GM19463 (cell line): ENCODE measurements around the gene SERPINA3.

Experiments
- ATAC-seq: cut with Tn5 transposase; IDR thresholded peaks from one replicate; pipeline ENCODE4 v1.9.1; 2021; ENCODE audit warnings: mild to moderate bottlenecking, moderate library complexity; ENCODE audit not compliant: unreplicated experiment

Gene SERPINA3

DNA sequence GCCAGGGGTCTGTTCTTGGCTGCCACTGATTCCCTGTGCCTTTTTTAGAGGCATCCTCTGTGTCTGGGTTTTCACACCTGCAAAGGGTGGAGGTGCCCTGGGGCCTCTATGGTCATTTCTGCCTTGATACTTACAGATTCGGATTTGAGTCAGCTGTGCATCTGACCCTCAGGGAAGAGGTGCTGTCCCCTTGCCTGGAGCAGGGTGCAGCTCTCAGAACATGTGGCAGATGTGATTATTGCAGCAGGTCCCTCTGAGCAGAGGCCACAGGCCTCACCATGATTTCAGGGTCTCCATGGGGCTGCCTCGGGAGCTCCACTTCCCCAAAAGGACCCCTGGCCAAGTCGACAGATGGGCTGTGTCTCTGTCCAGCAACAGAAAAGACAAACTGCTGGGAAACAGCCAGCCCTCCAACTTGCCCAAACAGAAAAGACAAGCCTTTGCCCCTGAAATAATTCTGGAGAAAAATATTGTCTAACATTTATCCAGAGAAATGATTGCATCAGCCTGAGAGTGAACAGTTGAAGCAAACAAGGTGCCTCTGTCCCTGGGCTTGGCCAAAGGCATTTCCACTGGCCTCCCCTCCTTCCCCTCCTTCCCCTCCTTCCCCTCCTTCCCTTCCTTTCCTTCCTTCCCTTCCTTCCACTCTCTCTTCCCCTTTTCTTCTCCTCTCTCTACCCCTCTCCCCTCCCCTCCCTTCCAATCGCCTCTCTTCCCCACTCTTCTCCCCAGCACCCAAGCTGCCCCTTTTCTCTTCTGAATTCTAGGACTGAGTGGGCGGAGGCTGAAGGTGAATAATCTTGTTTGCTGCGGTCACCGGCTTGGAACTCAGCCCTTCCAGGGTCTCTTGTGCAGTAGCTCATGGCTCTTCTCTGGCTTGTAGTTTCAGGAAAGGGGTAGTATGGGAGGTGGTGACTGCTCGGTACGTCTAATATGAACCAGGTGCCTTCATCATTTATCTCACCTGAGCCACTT, 676 bp downstream of the SERPINA3 start:
- no peak for ATAC-seq

DNA sequence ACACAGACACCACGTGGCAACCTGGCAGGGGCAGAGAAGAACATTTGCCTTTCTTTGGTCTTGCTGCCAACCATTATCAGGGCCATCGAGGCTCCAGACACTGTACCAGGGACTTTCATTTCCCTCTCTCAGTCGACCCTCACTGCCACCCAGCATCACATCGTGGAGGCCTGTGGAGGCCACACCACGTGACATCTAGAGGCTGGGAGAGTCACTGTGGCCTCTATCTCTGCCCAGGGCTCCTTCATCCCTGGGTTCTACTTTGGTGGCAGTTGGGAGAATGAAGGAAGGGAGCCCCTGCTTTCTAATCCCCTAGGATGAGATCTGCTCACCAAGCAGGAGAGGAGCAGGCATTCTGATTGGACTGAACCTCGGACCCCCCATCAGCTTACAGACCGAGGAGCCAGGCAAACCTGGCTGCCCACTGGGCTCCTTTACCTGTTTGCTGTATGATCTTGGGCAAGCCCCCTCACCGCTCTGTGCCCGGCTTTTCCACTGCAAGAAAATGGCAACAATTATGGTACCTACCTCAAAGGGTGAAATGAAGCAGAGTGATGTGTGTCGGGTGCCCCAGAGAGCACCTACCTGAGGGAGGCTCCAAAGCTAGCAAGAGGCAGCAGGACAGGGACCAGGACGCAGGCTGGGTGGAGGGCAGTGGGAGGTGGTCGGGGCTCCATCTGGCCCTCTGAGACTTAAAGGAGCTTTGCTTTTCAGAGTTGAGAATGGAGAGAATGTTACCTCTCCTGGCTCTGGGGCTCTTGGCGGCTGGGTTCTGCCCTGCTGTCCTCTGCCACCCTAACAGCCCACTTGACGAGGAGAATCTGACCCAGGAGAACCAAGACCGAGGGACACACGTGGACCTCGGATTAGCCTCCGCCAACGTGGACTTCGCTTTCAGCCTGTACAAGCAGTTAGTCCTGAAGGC, 1.8 kb downstream of the SERPINA3 start:
- no peak for ATAC-seq

DNA sequence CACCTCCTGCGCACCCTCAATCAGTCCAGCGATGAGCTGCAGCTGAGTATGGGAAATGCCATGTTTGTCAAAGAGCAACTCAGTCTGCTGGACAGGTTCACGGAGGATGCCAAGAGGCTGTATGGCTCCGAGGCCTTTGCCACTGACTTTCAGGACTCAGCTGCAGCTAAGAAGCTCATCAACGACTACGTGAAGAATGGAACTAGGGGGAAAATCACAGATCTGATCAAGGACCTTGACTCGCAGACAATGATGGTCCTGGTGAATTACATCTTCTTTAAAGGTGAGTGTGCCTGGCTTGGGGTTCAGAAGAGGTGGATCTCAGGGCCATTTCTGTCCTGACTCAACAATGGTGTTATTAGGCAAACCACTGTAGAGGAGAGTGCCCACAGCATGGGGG, 2.6 kb downstream of the SERPINA3 start:
- no peak for ATAC-seq

DNA sequence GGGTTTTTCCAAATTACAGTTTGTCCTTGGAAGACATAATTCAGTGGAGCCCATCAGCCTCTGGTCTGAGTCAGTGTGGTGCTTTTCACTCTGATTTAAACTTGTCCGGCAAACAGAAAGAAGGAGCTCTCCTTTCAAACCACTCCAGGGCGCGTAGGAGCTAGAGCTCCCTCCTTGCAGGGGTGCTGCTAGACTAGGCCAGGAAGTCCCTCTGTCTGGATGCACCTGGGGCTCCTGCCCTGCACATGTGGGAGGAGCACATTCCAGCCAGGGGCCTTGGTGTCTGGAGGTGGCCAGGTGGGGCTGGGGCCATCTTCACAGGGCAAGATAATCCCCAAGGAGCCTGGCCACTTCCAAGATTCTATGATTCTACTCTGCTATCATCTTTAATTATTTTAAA, 3.1 kb downstream of the SERPINA3 start:
- ATAC-seq: no peak

DNA sequence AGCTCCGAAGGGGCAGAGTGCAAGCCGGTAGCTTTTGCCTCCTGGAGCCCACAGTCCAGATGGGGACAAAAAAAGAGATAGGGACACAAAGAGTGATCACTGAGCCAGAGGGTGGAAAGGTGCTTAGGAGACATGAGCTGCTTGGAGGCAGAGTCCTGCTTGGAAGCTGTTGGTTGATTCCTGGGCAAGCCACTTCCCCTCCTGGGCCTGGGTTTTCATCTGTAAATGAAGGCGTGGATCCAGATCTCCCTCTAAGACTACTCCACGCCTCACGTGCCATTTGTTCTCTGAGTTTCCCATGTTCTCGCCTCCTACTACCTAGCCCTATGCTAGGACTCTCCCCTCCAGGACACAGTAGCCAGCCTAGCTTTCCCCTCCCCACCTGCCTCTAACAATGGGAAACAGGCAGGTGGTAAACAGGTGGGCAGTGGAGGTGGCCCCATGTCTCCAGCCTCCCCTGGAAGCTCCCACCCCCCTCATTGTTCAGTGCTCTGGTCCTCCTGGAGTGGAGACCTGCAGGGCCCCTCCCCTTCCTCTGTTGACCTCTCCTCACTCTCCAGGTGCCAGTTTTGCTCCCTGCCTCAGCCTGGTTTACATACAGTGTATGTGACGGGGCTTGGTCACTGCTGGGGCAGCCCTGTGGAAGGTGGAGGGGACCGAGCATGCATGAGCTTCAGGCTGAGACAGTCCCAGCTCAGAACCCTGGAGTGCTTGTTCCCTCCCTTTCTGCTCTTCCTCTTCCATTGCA, 3.8 kb downstream of the SERPINA3 start:
- no peak for ATAC-seq

DNA sequence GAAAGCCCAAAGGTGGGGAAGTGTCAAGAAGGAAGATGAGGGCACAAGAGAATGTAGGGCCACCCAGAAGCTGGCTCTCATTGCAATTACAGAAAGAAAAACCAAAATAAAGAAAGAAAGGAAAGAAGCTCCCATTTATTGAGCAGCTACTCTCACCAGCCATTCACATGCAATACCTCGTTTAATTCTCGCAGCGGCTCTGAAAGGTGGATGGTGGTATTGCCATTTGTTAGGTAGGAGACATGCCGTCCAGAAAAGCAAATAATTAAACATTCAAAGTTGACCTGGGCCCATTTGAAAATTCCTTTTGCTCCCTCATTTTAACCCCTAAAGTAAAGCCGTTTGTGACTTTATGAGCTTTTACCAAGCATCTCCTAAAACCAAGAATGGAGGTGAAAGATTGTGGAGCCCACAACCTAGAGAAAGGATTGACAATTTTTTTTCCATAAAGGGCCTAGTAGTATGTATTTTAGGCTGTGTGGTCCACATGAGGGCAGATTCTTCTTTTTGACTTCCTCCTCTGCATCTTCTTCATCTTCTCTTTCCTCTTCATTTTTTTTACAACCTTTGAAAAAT, 5.3 kb downstream of the SERPINA3 start:
- ATAC-seq: no peak

DNA sequence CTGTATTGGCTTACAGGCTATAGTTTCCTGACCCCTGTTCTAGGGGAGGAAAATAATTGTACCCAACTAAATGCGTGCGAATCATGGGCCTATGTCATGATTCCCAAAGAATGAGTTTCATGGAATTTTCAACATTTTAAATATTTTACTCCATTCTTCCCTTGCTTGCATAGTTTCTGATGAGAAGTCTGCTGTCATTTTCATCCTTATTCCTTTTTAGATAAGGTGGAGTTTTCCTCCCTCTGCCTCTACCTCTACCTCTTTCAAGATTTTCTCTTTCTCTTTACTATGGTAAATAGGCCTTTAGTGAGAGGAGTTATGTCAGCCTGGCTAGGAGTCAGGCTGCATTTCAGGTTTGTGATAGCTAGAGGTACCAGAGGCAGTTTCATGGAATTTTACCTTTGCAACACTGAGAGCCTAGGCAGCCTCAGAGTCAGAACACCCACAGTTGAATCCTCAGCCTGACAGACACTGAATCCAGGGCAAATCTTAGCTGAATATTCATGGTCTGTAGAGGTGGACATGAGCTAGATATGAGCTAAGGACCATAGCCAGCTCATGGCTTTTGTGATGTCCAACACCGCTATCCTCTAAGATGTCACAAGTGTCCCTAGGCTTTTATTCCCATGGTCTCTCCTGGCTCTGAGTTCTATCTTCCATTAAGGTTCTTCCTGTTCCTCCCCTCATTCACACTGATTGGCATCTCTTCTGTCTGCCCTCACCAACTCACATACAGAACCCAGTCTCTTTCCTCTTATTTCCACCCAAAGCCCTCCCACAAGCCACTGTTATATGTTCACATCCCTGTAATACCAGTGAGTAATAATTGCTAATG, 6.0 kb downstream of the SERPINA3 start:
- ATAC-seq: no peak

DNA sequence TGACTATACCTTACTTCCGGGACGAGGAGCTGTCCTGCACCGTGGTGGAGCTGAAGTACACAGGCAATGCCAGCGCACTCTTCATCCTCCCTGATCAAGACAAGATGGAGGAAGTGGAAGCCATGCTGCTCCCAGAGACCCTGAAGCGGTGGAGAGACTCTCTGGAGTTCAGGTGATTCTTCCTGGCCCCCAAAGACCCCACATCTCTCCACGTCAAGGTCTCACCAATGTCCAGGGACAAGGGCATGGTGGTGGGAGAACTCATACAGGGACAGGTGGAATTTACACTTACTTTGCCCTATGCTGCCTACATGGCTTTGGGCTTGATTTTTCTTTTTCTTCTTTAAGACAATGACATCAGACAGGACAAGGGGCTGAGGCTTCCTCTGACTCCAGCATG, 7.1 kb downstream of the SERPINA3 start:
- no peak for ATAC-seq

DNA sequence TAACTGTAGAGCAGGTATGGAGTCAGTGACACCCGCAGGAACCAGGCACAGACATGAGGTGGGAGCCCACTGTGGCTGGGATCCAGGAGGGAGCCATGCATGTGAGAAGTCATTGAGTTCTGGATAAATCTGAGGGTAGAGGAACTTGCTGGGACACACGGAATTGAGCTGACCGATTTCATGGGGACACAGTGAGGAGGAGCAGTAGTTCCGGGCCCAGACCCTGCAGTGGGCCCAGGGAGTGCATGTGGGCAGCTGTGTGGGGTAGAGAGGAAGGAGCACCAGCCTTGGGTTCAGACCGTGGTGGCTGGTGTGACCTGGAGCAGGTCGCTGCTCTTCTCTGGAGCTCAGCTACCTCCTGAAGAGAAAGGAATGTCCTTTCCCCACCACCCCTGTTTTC, 8.4 kb downstream of the SERPINA3 start:
- ATAC-seq: no peak

DNA sequence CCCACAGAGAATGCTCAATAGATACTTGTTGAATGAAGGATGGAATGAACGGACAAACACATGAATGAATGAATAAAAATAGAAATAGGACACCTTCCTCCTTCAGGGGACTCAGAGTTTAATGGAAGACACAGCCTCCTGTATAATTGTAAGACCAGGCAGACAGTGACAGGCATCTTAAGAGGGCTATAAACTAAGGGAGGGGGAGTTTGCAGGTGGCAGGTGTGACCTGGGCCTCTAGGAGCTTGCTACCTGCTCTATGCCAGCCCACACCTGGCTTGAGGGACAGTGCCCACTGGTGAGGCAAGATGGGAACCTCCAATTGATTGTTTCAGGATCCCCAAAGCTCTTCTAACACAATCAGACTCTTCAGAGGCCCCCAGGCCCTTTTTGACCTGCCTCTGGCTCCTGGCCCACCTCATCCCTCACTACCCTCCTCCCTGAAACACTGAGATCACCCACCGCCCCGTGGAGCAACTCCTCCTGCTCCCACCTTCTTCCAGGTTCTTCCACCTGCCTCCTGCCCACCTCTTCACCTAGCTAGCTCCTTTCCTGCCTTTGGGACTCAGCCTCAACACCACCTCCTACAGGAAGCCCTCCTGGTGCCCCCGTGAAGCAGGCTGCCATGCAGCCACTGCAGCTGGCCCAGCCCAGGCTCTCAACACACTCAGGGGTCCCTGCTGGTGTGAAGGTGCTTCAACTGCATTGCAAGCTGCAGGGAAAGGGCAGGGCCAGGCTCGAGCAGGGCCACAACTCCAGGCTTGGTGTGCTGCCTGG, 9.4 kb downstream of the SERPINA3 start:
- no peak for ATAC-seq

DNA sequence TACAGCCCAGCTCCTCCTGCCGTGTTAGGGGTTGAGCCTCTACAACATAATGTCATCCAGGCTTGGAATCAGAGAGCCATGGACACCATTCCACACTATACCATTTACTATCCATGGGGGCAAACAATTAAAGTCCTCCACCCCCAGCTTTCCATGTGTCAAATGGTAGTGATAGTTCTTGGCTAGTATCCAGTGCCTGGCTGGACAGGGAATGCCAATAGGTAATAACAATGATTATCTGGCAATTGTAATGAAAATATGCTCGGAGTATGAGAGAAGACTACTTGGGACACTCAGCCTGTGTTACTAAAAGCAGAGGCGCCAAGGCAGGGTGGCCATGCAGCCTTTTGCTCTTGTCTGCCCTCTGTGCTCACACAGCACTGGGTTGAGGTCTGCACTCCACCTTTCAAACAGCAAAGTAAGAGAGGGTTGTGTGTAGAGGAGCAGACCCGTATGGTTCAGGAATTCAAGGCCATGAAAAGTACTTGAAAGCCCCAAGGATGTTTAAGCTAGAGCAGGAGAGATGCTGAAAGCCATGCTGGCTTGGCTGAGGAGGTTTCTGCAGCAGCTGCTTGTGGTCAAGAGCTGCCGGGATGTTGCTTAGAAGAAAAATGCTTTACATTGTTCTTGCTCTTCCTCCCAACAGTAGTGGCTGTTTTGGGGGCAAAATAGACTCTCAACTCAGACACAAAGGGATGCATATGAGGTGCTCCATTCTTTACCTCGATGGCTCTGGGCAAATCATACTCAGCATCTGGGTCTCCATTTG, 10.6 kb downstream of the SERPINA3 start:
- no peak for ATAC-seq

DNA sequence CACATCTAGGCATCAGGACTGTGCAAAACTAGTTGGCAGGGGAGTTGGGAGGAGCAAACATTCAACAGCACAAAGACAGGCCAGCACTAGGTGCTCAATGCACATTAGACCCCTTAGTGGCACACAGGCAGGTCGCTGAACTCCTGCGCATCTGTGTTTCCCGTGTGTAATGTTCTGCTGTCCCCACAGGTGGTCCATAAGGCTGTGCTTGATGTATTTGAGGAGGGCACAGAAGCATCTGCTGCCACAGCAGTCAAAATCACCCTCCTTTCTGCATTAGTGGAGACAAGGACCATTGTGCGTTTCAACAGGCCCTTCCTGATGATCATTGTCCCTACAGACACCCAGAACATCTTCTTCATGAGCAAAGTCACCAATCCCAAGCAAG, 11.2 kb downstream of the SERPINA3 start:
- ATAC-seq: no peak

DNA sequence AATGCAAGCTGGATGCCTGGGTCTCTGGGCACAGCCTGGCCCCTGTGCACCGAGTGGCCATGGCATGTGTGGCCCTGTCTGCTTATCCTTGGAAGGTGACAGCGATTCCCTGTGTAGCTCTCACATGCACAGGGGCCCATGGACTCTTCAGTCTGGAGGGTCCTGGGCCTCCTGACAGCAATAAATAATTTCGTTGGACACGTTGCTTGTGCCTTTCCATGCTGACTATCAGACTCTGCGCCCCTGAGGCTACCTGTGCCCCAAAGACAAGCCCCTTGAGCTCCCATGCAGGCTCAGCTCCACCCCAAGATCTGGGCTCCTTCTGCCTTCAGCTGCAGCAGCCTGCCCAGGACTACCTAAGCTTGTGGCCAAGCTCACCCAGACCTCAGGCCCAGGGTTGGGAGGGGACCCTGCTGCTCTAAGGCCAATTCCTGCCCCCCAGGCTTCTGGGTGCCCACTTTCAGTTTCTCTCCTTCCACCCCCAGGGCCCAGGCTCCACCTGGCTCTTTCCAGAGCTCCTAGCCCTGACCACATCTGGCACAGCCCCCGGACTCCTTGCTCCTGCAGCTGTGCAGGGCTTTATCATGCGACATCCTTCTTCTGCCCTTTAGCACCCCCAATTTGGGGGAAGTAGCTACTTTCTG, 11.8 kb downstream of the SERPINA3 start:
- no peak for ATAC-seq

DNA sequence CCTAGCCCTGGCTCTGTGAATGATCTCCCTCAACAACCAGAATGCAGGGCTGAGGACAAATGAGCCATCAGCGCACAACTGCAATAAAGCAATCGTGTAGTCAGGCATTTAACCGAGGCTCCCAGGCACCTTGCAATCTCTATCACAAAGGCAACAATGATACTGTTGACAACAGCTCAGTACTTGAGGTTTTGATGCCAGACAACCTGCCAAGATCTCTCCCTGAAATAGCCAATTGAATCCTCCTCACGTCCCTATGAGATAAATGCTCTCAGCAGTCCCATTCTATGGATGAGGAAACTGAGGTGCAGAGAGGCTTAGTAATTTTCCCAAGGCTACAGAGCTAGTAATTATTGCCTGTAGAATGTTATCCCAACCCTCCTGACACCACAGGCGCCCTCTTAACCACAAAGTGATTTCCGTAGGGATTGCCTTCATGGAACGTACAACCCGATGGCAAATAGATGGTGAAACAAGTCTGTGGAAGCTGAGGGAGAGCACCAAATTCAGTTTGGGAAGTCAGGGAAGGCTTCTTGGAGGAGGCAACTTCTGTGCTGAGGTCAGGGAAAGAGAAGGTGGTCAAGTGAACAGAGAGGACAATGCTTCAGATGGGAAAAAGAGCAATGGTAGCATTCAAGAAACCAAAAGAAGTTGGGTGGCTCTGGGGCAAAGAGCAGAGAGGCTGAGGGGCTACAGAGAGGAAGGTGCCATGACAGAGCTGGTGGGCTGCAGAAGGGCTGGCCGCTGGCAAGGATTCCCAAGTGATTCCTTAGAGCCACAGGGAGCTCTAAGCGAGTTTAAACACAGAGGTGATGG, 12.6 kb downstream of the SERPINA3 start:
- no peak for ATAC-seq

DNA sequence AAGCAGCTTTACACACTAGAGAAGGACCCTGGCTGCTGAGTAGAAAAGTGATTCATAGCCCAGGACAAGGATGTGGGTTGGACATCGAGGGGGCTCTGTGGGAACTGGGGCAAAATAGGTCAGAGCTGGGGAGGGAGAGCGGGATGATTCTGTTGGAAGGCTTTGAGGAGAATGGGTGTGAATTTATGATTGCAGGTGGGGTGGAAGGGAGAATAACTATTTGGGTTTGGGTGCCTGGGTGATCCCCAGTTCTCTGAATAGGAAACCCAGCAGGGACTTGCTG, 13.1 kb downstream of the SERPINA3 start:
- ATAC-seq: no peak

DNA sequence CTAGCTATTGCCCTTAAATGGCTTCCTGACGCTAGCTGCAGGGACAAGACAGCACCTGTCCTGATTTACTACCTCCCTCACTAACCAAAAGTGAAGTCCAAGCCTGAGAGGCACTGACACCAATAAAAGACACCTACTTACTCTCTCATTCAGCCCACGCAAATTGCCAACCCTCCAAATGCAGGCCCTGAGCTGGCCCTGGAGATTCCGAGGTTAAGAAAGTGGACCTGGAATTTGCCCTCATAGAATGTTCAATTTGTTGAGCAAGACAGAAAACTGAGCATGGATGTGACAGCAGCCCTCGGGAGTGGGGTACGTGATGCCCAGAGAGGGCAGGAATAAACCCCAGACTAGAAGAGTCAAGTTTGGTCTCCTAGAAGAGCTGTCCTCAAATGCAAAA, 16.4 kb downstream of the SERPINA3 start:
- no peak for ATAC-seq

DNA sequence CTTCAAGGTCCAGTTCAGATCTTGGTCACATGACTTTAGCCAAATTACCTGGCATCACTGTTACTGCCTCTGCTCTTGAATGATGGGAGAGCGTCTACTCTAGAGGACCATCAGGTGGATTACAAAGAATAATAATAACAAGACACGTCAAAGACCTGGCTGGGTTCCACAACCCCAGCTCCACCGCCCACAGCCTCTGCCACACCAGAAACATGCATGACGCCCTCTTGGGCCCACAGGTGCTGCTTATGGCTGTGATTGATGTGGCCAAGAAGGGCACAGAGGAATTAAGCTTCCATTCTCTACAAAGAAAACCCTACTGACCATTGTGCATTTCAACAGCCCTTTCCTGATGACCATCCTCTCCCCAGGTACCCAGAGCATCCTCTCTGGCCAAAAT, 18.2 kb downstream of the SERPINA3 start:
- ATAC-seq: no peak
